Measurements from ENCODE around the gene SLC2A1.

SLC2A1 gene

DNA sequence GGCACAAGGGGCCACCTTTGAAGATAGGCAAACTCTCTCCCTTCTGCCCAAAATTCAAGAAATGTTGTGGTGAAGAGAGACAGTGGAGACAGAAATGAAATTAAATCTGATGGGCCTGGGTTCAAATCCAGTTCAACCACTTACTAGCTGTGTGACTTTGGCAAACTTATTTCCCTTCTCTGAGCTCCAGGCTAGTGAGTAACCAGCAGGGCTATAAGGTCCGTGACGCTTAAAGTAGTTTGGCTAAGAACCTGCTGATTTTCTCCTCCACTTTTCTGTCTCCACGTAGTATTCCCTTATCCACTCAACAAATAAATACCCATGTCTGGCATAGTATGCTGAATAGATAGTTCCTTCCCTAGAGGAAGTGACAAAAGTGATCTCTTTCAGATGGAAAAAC is 1.9 kb downstream of the SLC2A1 start:
- Histone ChIP-seq H3K36me3 (ENCODE audit: low read depth) (peaks cover 62% of the 10 kb centered on the region), H3K4me3 (ENCODE audit: severe bottlenecking) (peak overlapping the region; percentile 66), H3K27me3 (ENCODE audit: insufficient read depth, poor library complexity, severe bottlenecking) (no peaks in the 10 kb centered on the region), H3K4me1 (ENCODE audit: insufficient read depth, poor library complexity, severe bottlenecking) (peaks cover 48% of the 10 kb centered on the region), H3K9me3 (ENCODE audit: severe bottlenecking) (no peaks in the 10 kb centered on the region), H3K27ac (ENCODE audit: poor library complexity, severe bottlenecking) (peak overlapping the region; percentile 99)
- DNase-seq (ENCODE audit: low spot score) (no peak), ATAC-seq (ENCODE audit: low read depth) (no peak)
- TF ChIP-seq, protein P1, sequence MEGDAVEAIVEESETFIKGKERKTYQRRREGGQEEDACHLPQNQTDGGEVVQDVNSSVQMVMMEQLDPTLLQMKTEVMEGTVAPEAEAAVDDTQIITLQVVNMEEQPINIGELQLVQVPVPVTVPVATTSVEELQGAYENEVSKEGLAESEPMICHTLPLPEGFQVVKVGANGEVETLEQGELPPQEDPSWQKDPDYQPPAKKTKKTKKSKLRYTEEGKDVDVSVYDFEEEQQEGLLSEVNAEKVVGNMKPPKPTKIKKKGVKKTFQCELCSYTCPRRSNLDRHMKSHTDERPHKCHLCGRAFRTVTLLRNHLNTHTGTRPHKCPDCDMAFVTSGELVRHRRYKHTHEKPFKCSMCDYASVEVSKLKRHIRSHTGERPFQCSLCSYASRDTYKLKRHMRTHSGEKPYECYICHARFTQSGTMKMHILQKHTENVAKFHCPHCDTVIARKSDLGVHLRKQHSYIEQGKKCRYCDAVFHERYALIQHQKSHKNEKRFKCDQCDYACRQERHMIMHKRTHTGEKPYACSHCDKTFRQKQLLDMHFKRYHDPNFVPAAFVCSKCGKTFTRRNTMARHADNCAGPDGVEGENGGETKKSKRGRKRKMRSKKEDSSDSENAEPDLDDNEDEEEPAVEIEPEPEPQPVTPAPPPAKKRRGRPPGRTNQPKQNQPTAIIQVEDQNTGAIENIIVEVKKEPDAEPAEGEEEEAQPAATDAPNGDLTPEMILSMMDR (IDR thresholded peaks at IDR 0.05; ENCODE audit: poor library complexity, severe bottlenecking): no peak

DNA sequence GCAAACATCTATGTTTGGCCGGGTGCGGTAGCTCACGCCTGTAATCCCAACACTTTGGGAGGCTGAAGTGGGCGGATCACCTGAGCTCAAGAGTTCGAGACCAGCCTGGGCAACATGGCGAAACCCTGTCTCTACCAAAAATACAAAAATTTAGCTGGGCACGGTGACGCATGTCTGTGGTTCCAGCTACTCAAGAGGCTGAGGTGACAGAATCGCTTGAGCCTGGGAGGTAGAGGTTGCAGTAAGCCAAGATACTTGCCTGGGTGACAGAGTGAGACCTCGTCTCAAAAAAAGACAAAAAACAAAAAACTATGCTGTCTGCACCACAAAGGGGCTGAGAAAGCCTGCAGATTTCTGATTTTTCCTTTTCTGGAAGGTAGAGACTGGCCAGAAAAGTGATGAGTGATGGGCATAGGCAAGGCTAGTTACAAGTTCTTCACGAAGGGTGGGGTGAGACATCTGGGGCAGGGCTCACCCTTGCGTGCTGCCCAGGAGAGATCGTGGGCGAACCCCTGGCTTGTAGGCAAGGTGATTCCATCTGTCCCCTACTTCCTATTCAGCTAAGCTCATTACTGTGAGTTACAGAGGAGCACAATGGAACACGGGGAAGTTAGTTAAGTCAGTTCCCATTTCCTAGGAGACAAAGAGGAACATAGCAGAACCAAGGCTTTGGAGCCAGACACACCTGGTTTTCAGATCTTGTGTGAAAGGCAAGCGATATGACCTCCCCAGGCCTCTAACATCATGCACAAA is 3.2 kb downstream of the SLC2A1 start:
- H3K27ac ChIP-seq (ENCODE audit: poor library complexity, severe bottlenecking): peak overlapping the region; percentile 99
- H3K9me3 ChIP-seq (ENCODE audit: severe bottlenecking): no peaks in the 10 kb centered on the region

DNA sequence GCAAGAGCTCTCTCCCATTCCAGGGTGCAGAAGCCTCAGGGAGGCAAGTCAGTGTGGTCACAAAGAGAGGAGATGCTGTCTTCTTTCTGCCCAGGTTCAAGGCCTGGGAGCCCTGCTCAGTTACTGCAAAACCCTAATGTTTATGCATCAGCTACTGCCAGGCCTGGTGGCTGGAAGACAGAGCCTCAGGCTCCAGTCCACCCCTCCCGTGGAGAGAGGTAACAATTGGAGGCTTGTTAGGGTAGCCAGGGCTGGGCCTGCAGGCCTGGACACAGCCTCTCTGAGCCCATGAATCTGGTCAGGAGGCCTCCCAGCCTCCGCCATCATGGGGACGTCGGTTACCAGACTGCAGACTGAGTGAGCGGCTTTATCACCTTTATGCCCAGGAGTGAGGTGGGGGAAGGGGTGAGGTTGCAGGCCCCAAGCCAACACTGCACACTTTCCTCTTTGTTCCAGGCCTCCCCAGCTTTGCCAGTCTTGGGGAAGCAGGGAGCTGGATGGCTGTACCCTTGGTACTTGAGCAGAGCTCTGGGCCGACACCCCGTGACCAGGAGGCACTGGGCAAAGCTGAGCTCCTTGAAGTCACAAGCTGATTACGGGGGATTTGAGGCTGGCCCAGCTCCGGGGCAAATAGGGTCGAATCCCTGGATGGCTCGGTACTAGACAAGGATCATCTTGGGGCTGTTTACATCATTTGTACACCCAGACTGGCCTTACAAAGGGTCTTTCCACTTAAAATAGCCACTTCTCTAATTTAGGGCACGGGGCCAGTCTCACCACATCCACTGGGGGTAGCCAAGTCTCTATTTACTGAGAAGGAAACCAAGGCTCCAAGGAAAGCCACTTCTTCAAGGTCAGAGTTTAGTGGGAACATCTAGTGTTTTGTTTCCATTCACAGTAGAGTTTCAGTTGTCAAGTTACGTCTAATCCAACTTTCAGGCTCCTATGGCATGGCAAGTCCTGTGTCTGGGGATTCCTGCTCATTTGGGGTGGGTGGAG is 5.2 kb downstream of the SLC2A1 start:
- Histone ChIP-seq H3K36me3 (ENCODE audit: low read depth) (peaks cover 91% of the 10 kb centered on the region), H3K4me3 (ENCODE audit: severe bottlenecking) (no peak overlapping the region), H3K9me3 (ENCODE audit: severe bottlenecking) (no peaks in the 10 kb centered on the region), H3K27ac (ENCODE audit: poor library complexity, severe bottlenecking) (peak overlapping the region; percentile 99), H3K4me1 (ENCODE audit: insufficient read depth, poor library complexity, severe bottlenecking) (peaks cover 72% of the 10 kb centered on the region), H3K27me3 (ENCODE audit: insufficient read depth, poor library complexity, severe bottlenecking) (no peaks in the 10 kb centered on the region)
- no peak for DNase-seq (ENCODE audit: low spot score)
- TF ChIP-seq, protein P1 (IDR thresholded peaks at IDR 0.05; ENCODE audit: poor library complexity, severe bottlenecking): no peak
- ATAC-seq (ENCODE audit: low read depth): no peak

More for the DNA sequence above, 3.2 kb downstream of the SLC2A1 start:
- no peaks in the 10 kb centered on the region for H3K27me3 ChIP-seq (ENCODE audit: insufficient read depth, poor library complexity, severe bottlenecking)
- H3K4me1 ChIP-seq (ENCODE audit: insufficient read depth, poor library complexity, severe bottlenecking): peaks cover 54% of the 10 kb centered on the region
- H3K36me3 ChIP-seq (ENCODE audit: low read depth): peaks cover 74% of the 10 kb centered on the region
- TF ChIP-seq, protein P1 (IDR thresholded peaks at IDR 0.05; ENCODE audit: poor library complexity, severe bottlenecking): no peak
- peak overlapping the region; percentile 66 for H3K4me3 ChIP-seq (ENCODE audit: severe bottlenecking)
- DNase-seq (ENCODE audit: low spot score) (no peak), ATAC-seq (ENCODE audit: low read depth) (no peak)

DNA sequence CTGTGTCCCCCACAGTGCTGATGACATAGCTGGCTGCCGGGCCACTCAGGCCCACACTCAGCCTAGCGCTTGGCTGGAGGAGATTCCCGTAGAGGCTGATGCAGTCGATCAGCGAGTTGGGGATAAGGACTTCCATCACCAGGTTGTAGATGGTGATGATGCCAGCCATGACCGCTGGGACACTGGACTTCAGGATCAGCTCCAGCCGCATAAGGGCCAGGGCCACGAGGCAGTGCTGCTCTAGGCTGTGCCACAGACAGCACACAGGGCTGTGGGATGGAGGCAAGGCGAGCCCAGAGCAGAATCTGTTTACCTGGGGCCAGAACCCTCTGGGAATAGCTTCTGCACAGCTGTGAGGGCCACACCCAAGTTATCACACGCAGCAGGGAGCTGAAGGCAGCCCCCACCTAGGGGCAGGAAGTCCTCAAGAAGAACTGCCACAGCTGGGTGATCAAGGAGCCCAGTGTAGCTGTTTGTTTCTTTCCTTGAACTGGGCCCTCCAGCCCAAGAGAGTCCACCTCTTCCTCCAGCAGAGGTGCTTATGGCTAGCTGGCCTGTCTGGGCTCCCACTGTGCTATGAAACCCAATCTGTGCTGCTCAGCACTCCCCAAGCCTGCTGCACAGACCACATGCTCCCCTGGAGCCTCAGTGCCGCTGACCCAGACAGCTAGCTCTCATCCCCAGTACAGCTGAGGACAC is 6.2 kb downstream of the SLC2A1 start:
- DNase-seq (ENCODE audit: low spot score) (no peak), ATAC-seq (ENCODE audit: low read depth) (0 out of 3 replicates have a peak, but pooled peaks have one; percentile 1)
- H3K4me1 ChIP-seq (ENCODE audit: insufficient read depth, poor library complexity, severe bottlenecking): peaks cover 81% of the 10 kb centered on the region
- H3K27ac ChIP-seq (ENCODE audit: poor library complexity, severe bottlenecking): peak overlapping the region; percentile 99
- H3K4me3 ChIP-seq (ENCODE audit: severe bottlenecking): no peak overlapping the region
- H3K36me3 ChIP-seq (ENCODE audit: low read depth): peaks cover 95% of the 10 kb centered on the region
- H3K27me3 ChIP-seq (ENCODE audit: insufficient read depth, poor library complexity, severe bottlenecking): no peaks in the 10 kb centered on the region
- TF ChIP-seq, protein P1 (IDR thresholded peaks at IDR 0.05; ENCODE audit: poor library complexity, severe bottlenecking): no peak
- H3K9me3 ChIP-seq (ENCODE audit: severe bottlenecking): no peaks in the 10 kb centered on the region

Data from RWPE2 (cell line).